Liver (tissue), 9 donors: ENCODE data around the gene ULK4. TPM values are rescaled to one million over a fixed set of nuclear protein-coding genes. Genes with fewer than 3 reads are reported as not detected.

Experiments used
- DNase-seq: peaks from one replicate; pipeline ENCODE4 v3.0.0-alpha.2; 2017; ENCODE audit warnings: low spot score
- H3K27ac ChIP-seq, 2 donors: one replicate each; pipeline ENCODE4 v1.7.0; 2013; ENCODE audit warnings: inconsistent platforms in 2 of 2, low read length in 2 of 2, control low read depth in 1 of 2, low read depth in 1 of 2, mild to moderate bottlenecking in 1 of 2
- H3K27me3 ChIP-seq, 4 donors: one replicate each; pipeline versions ENCODE4 v1.6.1 to v1.7.0; 2013; ENCODE audit warnings: low read length in 3 of 4, inconsistent platforms in 1 of 4, mild to moderate bottlenecking in 1 of 4, moderate library complexity in 1 of 4; ENCODE audit not compliant: control insufficient read depth in 4 of 4, insufficient read depth in 4 of 4
- H3K36me3 ChIP-seq, 4 donors: one replicate each; pipeline versions ENCODE4 v1.6.1 to v1.7.0; 2013; ENCODE audit warnings: low read length in 3 of 4, mild to moderate bottlenecking in 3 of 4, low read depth in 1 of 4, moderate library complexity in 1 of 4; ENCODE audit not compliant: control insufficient read depth in 4 of 4, insufficient read depth in 3 of 4
- H3K4me1 ChIP-seq, 4 donors: one replicate each; pipeline versions ENCODE4 v1.6.1 to v1.7.0; 2013; ENCODE audit warnings: low read length in 3 of 4, mild to moderate bottlenecking in 3 of 4, moderate library complexity in 1 of 4; ENCODE audit not compliant: control insufficient read depth in 4 of 4, insufficient read depth in 4 of 4
- H3K4me3 ChIP-seq, 3 donors: one replicate each; pipeline versions ENCODE4 v1.6.1 to v1.7.0; 2013; ENCODE audit warnings: low read length in 3 of 3, control low read depth in 1 of 3, low read depth in 1 of 3, mild to moderate bottlenecking in 1 of 3
- H3K9ac ChIP-seq, 2 donors: one replicate each; pipeline ENCODE4 v1.7.0; 2013; ENCODE audit warnings: low read length in 2 of 2, mild to moderate bottlenecking in 2 of 2, moderate library complexity in 2 of 2, control low read depth in 1 of 2, low read depth in 1 of 2
- H3K9me3 ChIP-seq, 4 donors: one replicate each; pipeline versions ENCODE4 v1.6.1 to v1.7.0; 2013; ENCODE audit warnings: low read length in 3 of 4; ENCODE audit not compliant: control insufficient read depth in 4 of 4
- EGR1 ChIP-seq, 2 donors: IDR thresholded peaks; 2 replicates each; pipeline ENCODE4 v1.6.1; 2016 to 2018; ENCODE audit warnings: antibody characterized with exemption in 2 of 2, low read depth in 2 of 2
- FOXA1 ChIP-seq: IDR thresholded peaks from 2 replicates; pipeline ENCODE4 v1.6.1; 2016; ENCODE audit warnings: antibody characterized with exemption
- FOXA2 ChIP-seq: IDR thresholded peaks from 2 replicates; pipeline ENCODE4 v1.6.1; 2016; ENCODE audit warnings: antibody characterized with exemption
- GABPA ChIP-seq, 2 donors: IDR thresholded peaks in 1 of 2; conservative IDR thresholded peaks in 1 of 2; 2 replicates each; pipeline ENCODE4 v1.6.1; 2016; ENCODE audit warnings: antibody characterized with exemption in 2 of 2, mild to moderate bottlenecking in 1 of 2, moderate library complexity in 1 of 2
- HNF4A ChIP-seq, 2 donors: conservative IDR thresholded peaks; 2 replicates each; pipeline ENCODE4 v1.6.1; 2016; ENCODE audit warnings: antibody characterized with exemption in 2 of 2, mild to moderate bottlenecking in 2 of 2
- HNF4G ChIP-seq: IDR thresholded peaks from 2 replicates; pipeline ENCODE4 v1.6.1; 2016; ENCODE audit warnings: antibody characterized with exemption
- JUND ChIP-seq, 2 donors: IDR thresholded peaks; 2 replicates each; pipeline ENCODE4 v1.6.1; 2016; ENCODE audit warnings: antibody characterized with exemption in 2 of 2
- NR2F2 ChIP-seq: IDR thresholded peaks from 2 replicates; pipeline ENCODE4 v1.6.1; 2016; ENCODE audit warnings: antibody characterized with exemption
- RAD21 ChIP-seq, 2 donors: IDR thresholded peaks; 2 replicates each; pipeline ENCODE4 v1.6.1; 2016; ENCODE audit warnings: antibody characterized with exemption in 2 of 2, mild to moderate bottlenecking in 2 of 2
- RXRA ChIP-seq, 2 donors: IDR thresholded peaks; 2 replicates each; pipeline ENCODE4 v1.6.1; 2017 to 2018; ENCODE audit warnings: antibody characterized with exemption in 2 of 2, mild to moderate bottlenecking in 1 of 2
- SP1 ChIP-seq: IDR thresholded peaks from 2 replicates; pipeline ENCODE4 v1.6.1; 2018; ENCODE audit warnings: antibody characterized with exemption, mild to moderate bottlenecking
- TAF1 ChIP-seq: conservative IDR thresholded peaks from 2 replicates; pipeline ENCODE4 v1.6.1; 2016; ENCODE audit warnings: antibody characterized with exemption, mild to moderate bottlenecking
- YY1 ChIP-seq: IDR thresholded peaks from 2 replicates; pipeline ENCODE4 v1.6.1; 2016; ENCODE audit warnings: antibody characterized with exemption, mild to moderate bottlenecking
- WGBS: extraction: QIAGEN DNeasy Blood & Tissue Kit; methylation state at CpG from one replicate; pipeline ENCODE4 v1.1.7; 2013; 5-methylcytosine and 5-hydroxymethylcytosine counted together
- polyA plus RNA-seq, 2 donors: library from polyadenylated mRNA; stranded (reverse) in 1 of 2; unstranded in 1 of 2; fragments of 200-250 nt in 1 of 2; fragments of >200 nt in 1 of 2; fragmentation: Nextera tagmentation in 1 of 2; extraction: Ambion mirVana in 1 of 2; gene quantifications; one replicate each; pipeline versions ENCODE4 v1.2.1 to v1.2.3, GENCODE V29; 2013 to 2015
- total RNA-seq, 2 donors: library from RNA; depleted of rRNA; stranded (reverse); fragments of >200 nt; gene quantifications; one replicate each; pipeline ENCODE4 v1.2.3, GENCODE V29; 2014
- TF ChIP-seq, protein P1 (sequence below): fragments of 150-350 bp; IDR thresholded peaks from 2 replicates; pipeline ENCODE4 v1.5.1; 2017; ENCODE audit warnings: improper control_type of control experiment, low read depth, low read length; ENCODE audit not compliant: missing input control
- TF ChIP-seq, protein P2 (sequence below): IDR thresholded peaks from 2 replicates; pipeline ENCODE4 v1.6.1; 2016; ENCODE audit warnings: antibody characterized with exemption
- TF ChIP-seq, protein P3 (sequence below): IDR thresholded peaks from 2 replicates; pipeline ENCODE4 v1.6.1; 2016; ENCODE audit warnings: antibody characterized with exemption, mild to moderate bottlenecking
- TF ChIP-seq, protein P4 (sequence below): IDR thresholded peaks from 2 replicates; pipeline ENCODE4 v1.6.1; 2016; ENCODE audit warnings: antibody characterized with exemption
- donor health status: healthy.
- donor health status: healthy.
- donor health status: healthy.
- donor health status: healthy.
- donor health status: healthy.

ULK4 gene
- total and polyA plus RNA-seq, 4 donors = 1.1 to 11.5 (median 3.2) TPM

DNA sequence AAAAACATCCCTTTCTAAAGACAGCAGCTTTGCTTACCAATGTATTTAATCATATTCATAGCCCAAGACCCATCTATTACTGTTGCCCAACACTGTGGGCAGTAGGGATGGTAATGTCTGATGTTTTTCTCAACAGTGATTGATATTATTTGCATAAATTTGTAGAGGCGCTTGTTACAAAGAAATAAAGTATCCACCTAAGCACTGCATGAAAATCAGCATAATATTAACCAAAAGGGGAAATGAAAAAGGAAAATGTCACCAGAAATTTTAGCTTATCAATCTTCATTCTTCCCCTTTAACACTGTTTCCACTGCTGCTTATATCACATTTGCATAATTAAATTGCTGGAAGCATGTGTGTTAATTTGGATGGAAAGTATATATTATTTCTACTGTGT lies 622.1 kb downstream of the ULK4 start:
- 99% methylated on average over 1 of the region's 1 CpG for WGBS
- no peaks in the 10 kb centered on the region for H3K9me3 ChIP-seq
- no peak overlapping the region for H3K27ac ChIP-seq
- H3K4me1 ChIP-seq = no peaks in the 10 kb centered on the region
- no peaks in the 10 kb centered on the region for H3K27me3 ChIP-seq
- H3K9ac ChIP-seq = no peak overlapping the region
- H3K36me3 ChIP-seq = no peaks in the 10 kb centered on the region
- H3K4me3 ChIP-seq = no peak overlapping the region
- TF ChIP-seq TAF1 (no peak), SP1 (no peak), YY1 (no peak), EGR1 (IDR thresholded peaks at IDR 0.05; ENCODE audit: low read depth in 2 of 2) (no peak), RAD21 (IDR thresholded peaks at IDR 0.05) (no peak)
- no peak for DNase-seq

DNA sequence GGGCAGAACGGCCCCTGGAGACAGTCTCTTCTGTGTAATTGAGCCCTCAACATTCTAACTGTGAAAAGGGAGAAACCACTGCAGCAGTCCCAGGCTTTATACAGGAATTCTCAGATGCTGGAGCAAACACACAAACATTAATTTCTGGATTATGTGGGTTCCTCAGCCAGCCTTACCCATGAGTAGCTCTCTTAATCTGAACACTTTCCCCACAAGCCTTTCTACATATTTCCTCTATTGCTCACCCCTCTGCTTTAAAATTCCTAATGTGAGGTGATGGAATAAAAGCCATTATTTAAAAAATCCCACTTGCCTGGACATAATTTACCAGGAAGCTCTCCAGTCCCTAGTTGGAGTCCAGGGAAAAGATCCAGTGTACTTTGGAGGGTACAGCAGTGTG lies 623.6 kb downstream of the ULK4 start:
- no peaks in the 10 kb centered on the region for H3K36me3 ChIP-seq
- H3K4me1 ChIP-seq = no peaks in the 10 kb centered on the region
- no peak overlapping the region for H3K27ac ChIP-seq
- DNase-seq = no peak
- 94% methylated on average over 1 of the region's 1 CpG for WGBS
- TF ChIP-seq, protein P1, sequence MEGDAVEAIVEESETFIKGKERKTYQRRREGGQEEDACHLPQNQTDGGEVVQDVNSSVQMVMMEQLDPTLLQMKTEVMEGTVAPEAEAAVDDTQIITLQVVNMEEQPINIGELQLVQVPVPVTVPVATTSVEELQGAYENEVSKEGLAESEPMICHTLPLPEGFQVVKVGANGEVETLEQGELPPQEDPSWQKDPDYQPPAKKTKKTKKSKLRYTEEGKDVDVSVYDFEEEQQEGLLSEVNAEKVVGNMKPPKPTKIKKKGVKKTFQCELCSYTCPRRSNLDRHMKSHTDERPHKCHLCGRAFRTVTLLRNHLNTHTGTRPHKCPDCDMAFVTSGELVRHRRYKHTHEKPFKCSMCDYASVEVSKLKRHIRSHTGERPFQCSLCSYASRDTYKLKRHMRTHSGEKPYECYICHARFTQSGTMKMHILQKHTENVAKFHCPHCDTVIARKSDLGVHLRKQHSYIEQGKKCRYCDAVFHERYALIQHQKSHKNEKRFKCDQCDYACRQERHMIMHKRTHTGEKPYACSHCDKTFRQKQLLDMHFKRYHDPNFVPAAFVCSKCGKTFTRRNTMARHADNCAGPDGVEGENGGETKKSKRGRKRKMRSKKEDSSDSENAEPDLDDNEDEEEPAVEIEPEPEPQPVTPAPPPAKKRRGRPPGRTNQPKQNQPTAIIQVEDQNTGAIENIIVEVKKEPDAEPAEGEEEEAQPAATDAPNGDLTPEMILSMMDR = no peak
- H3K27me3 ChIP-seq = no peaks in the 10 kb centered on the region
- no peak overlapping the region for H3K9ac ChIP-seq
- H3K9me3 ChIP-seq = no peaks in the 10 kb centered on the region
- H3K4me3 ChIP-seq = no peak overlapping the region

DNA sequence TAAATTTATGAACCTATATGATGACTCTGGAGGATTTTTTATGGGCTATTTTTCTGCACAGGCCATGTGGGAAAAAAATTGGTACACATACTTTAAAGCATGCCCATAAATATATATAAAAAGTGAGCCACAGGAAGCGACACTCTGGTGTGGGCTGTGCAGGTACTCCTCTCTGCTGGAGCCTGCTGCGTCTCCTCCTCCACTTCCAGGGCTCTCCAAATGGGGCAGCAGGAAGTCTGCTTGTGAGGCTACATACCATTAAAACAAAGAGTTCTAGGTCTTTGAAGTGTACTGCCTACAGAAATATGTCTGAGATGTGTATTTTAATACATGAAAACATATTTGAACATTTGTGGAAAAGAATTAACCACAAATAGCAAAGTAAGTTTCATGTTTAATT lies 627.5 kb downstream of the ULK4 start:
- Histone ChIP-seq H3K27ac (no peak overlapping the region), H3K4me3 (no peak overlapping the region), H3K27me3 (no peaks in the 10 kb centered on the region), H3K4me1 (no peaks in the 10 kb centered on the region), H3K36me3 (no peaks in the 10 kb centered on the region), H3K9ac (no peak overlapping the region), H3K9me3 (no peaks in the 10 kb centered on the region)
- no peak for DNase-seq
- no peak for TF ChIP-seq FOXA2
- no peak for TF ChIP-seq EGR1 (IDR thresholded peaks at IDR 0.05; ENCODE audit: low read depth in 2 of 2)
- no peak for TF ChIP-seq JUND (IDR thresholded peaks at IDR 0.05)
- TF ChIP-seq HNF4A (conservative IDR thresholded peaks at IDR 0.05) = no peak
- TF ChIP-seq GABPA (IDR thresholded peaks at IDR 0.05 in 1 of 2, conservative IDR thresholded peaks at IDR 0.05 in 1 of 2) = no peak
- TF ChIP-seq RXRA (IDR thresholded peaks at IDR 0.05) = no peak
- no peak for TF ChIP-seq FOXA1
- TF ChIP-seq NR2F2 = no peak
- no peak for TF ChIP-seq YY1
- TF ChIP-seq SP1 = no peak
- TF ChIP-seq HNF4G = no peak
- TF ChIP-seq, protein P2, sequence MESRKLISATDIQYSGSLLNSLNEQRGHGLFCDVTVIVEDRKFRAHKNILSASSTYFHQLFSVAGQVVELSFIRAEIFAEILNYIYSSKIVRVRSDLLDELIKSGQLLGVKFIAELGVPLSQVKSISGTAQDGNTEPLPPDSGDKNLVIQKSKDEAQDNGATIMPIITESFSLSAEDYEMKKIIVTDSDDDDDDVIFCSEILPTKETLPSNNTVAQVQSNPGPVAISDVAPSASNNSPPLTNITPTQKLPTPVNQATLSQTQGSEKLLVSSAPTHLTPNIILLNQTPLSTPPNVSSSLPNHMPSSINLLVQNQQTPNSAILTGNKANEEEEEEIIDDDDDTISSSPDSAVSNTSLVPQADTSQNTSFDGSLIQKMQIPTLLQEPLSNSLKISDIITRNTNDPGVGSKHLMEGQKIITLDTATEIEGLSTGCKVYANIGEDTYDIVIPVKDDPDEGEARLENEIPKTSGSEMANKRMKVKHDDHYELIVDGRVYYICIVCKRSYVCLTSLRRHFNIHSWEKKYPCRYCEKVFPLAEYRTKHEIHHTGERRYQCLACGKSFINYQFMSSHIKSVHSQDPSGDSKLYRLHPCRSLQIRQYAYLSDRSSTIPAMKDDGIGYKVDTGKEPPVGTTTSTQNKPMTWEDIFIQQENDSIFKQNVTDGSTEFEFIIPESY = no peak
- TF ChIP-seq, protein P3, sequence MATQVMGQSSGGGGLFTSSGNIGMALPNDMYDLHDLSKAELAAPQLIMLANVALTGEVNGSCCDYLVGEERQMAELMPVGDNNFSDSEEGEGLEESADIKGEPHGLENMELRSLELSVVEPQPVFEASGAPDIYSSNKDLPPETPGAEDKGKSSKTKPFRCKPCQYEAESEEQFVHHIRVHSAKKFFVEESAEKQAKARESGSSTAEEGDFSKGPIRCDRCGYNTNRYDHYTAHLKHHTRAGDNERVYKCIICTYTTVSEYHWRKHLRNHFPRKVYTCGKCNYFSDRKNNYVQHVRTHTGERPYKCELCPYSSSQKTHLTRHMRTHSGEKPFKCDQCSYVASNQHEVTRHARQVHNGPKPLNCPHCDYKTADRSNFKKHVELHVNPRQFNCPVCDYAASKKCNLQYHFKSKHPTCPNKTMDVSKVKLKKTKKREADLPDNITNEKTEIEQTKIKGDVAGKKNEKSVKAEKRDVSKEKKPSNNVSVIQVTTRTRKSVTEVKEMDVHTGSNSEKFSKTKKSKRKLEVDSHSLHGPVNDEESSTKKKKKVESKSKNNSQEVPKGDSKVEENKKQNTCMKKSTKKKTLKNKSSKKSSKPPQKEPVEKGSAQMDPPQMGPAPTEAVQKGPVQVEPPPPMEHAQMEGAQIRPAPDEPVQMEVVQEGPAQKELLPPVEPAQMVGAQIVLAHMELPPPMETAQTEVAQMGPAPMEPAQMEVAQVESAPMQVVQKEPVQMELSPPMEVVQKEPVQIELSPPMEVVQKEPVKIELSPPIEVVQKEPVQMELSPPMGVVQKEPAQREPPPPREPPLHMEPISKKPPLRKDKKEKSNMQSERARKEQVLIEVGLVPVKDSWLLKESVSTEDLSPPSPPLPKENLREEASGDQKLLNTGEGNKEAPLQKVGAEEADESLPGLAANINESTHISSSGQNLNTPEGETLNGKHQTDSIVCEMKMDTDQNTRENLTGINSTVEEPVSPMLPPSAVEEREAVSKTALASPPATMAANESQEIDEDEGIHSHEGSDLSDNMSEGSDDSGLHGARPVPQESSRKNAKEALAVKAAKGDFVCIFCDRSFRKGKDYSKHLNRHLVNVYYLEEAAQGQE = no peak
- TF ChIP-seq RAD21 (IDR thresholded peaks at IDR 0.05) = no peak
- TF ChIP-seq, protein P4, sequence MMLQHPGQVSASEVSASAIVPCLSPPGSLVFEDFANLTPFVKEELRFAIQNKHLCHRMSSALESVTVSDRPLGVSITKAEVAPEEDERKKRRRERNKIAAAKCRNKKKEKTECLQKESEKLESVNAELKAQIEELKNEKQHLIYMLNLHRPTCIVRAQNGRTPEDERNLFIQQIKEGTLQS = no peak
- WGBS = 93% methylated on average over 2 of the region's 2 CpGs
